GM12801 (cell line): Measurements from ENCODE around the gene TMCC1.

ENCODE experiments used
- CTCF ChIP-seq: IDR thresholded peaks from one replicate; pipeline ENCODE4 v1.5.1; 2011; ENCODE audit warnings: control low read depth; ENCODE audit not compliant: insufficient read length; ENCODE audit errors: extremely low read depth

The TMCC1 gene

GRCh38 chr3:129599073-129599472 lies 294.4 kb downstream of the TMCC1 start:
- TF ChIP-seq CTCF: no peak

GRCh38 chr3:129598484-129598883 lies 295.0 kb downstream of the TMCC1 start:
- no peak for TF ChIP-seq CTCF

- no peak for TF ChIP-seq CTCF
Measured at GRCh38 chr3:129598000-129598381, 295.5 kb downstream of the TMCC1 start.
